Right lobe of liver (tissue), 6 donors: Measurements from ENCODE around the gene ANKRD44. TPM values are rescaled to one million over a fixed set of nuclear protein-coding genes. Genes with fewer than 3 reads are reported as not detected.
A peak's percentile ranks its signal among the peaks of the same experiment; 100 is the strongest.

Experiments used
- ATAC-seq, 4 donors: fragments of 200-7000 bp; cut with Tn5 transposase; one replicate each; pipeline ENCODE4 v1.9.1; 2020; ENCODE audit warnings: mild to moderate bottlenecking in 4 of 4, moderate library complexity in 4 of 4
- DNase-seq, 3 donors: peaks; one replicate each; pipeline ENCODE4 v3.0.0-alpha.2; 2020
- H3K27ac ChIP-seq, 3 donors: fragments of 200-600 bp; one replicate each; pipeline ENCODE4 v1.8.0; 2022
- H3K27me3 ChIP-seq, 2 donors: fragments of 200-600 bp; one replicate each; pipeline ENCODE4 v1.8.0; 2022
- H3K36me3 ChIP-seq, 4 donors: fragments of 200-600 bp; sonication (generic) in 1 of 4; one replicate each; pipeline versions ENCODE4 v1.5.1 to v1.8.0; 2017 to 2022; ENCODE audit warnings: control low read depth in 1 of 4
- H3K4me1 ChIP-seq, 4 donors: fragments of 200-600 bp; sonication (generic) in 1 of 4; one replicate each; pipeline versions ENCODE4 v1.5.1 to v1.8.0; 2017 to 2022; ENCODE audit warnings: control low read depth in 1 of 4
- H3K4me3 ChIP-seq, 3 donors: fragments of 200-600 bp; one replicate each; pipeline ENCODE4 v1.8.0; 2022
- H3K9me3 ChIP-seq, 4 donors: fragments of 200-600 bp; sonication (generic) in 1 of 4; one replicate each; pipeline versions ENCODE4 v1.5.1 to v1.8.0; 2017 to 2022; ENCODE audit warnings: control low read depth in 1 of 4
- POLR2A ChIP-seq: fragments of 450-650 bp; IDR thresholded peaks from one replicate; pipeline ENCODE4 v1.6.1; 2017; ENCODE audit warnings: antibody characterized with exemption, mild to moderate bottlenecking
- WGBS: methylation state at CpG from one replicate; pipeline ENCODE4 v1.1.6; 2018; ENCODE audit warnings: low coverage, low lambda C conversion rate; ENCODE audit not compliant: insufficient coverage; ENCODE audit errors: missing lambda C conversion rate; 5-methylcytosine and 5-hydroxymethylcytosine counted together
- intact Hi-C, 2 donors: fragments of 100-400 bp; cut with DNase I; formaldehyde crosslinking; loops; one replicate each; pipeline versions ENCODE4 v1.11.2 to v1.14.1; 2022
- total RNA-seq, 6 experiments: library from RNA; depleted of rRNA in 2 of 6; stranded (reverse); fragments of >200 nt in 2 of 6; fragmentation: NEBNext Ultra II Directional in 3 of 6; extraction: Animal tissue kit (Norgen Biotek cat#: 25700) in 3 of 6; gene quantifications; one replicate each; pipeline versions ENCODE4 v1.1.0 to v1.2.4, GENCODE V29; 2016 to 2023
- TF ChIP-seq, protein P1 (sequence below), 4 donors: fragments of 200-600 bp in 3 of 4; fragments of 450-650 bp in 1 of 4; IDR thresholded peaks; one replicate each; pipeline versions ENCODE4 v1.5.1 to v1.8.0; 2016 to 2022; ENCODE audit warnings: antibody characterized with exemption in 4 of 4, mild to moderate bottlenecking in 2 of 4
- donor health status: DM: no; HTN: yes; CAD: no.
- donor health status: DM: no; HTN: no; CAD: no.
- donor health status: DM: no; HTN: no; CAD: no.
- donor health status: DM: no; HTN: yes; CAD: no.
- donor health status: DM: no; HTN: yes; CAD: no.

ANKRD44 gene
- total RNA-seq, 6 experiments from 2014 or later: 7.9 to 19.5 (median 13.3) TPM

DNA sequence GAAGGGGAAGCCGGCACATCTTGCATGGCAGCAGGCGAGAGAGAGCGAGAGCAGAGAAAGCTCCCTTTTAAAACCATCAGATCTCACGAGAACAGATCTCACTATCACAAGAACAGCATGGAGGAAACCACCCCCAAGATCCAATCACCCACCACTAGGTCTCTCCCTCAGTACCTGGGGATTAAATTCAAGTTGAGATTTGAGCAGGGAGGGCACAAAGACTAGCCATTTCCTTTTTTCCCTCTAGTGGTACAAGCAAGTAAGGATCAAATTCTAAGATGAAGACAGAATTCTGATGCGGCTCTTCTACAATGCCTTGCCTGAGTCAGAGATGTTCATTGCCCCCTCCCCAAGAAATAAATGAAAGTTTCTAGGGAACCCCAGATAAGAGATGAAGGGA, 45.6 kb upstream of the ANKRD44 start:
- Histone ChIP-seq H3K9me3 (no peaks in the 10 kb centered on the region), H3K27me3 (no peaks in the 10 kb centered on the region), H3K4me1 (no peaks in the 10 kb centered on the region), H3K36me3 (no peaks in the 10 kb centered on the region), H3K27ac (no peak overlapping the region), H3K4me3 (no peak overlapping the region)
- intact Hi-C loops: no loop called here
- TF ChIP-seq POLR2A: no peak
- TF ChIP-seq, protein P1, sequence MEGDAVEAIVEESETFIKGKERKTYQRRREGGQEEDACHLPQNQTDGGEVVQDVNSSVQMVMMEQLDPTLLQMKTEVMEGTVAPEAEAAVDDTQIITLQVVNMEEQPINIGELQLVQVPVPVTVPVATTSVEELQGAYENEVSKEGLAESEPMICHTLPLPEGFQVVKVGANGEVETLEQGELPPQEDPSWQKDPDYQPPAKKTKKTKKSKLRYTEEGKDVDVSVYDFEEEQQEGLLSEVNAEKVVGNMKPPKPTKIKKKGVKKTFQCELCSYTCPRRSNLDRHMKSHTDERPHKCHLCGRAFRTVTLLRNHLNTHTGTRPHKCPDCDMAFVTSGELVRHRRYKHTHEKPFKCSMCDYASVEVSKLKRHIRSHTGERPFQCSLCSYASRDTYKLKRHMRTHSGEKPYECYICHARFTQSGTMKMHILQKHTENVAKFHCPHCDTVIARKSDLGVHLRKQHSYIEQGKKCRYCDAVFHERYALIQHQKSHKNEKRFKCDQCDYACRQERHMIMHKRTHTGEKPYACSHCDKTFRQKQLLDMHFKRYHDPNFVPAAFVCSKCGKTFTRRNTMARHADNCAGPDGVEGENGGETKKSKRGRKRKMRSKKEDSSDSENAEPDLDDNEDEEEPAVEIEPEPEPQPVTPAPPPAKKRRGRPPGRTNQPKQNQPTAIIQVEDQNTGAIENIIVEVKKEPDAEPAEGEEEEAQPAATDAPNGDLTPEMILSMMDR (IDR thresholded peaks at IDR 0.05): peak in 3 of 4 donors; percentile 5 to 23 (median 22)
- no peak for ATAC-seq
- WGBS: 69% methylated on average over 5 of the region's 5 CpGs
- no peak for DNase-seq

DNA sequence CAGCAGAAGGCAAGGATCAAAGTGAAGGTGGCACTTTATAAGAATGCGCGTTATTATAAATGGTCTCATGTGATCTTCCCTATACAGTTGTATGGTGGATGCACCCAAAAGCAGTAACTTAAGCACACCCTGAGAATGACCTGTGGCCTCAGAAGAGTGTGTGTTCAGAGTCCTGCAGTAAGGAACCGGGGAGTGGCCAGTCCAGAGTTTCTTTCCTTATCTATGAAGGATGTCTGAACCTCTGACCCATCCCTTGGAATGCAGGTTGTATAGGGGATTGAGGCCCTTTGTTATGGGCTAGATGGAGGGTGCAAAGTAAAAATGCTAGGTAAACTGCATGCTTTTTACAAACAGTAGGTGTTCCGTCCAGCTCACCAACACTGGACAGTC, 43.6 kb upstream of the ANKRD44 start:
- DNase-seq: no peak
- Histone ChIP-seq H3K4me1 (no peaks in the 10 kb centered on the region), H3K4me3 (no peak overlapping the region), H3K27me3 (no peaks in the 10 kb centered on the region), H3K27ac (no peak overlapping the region), H3K36me3 (no peaks in the 10 kb centered on the region), H3K9me3 (no peaks in the 10 kb centered on the region)
- intact Hi-C loops: no loop called here
- WGBS: 93% methylated on average over 4 of the region's 4 CpGs
- TF ChIP-seq, protein P1 (IDR thresholded peaks at IDR 0.05): no peak
- TF ChIP-seq POLR2A: no peak
- ATAC-seq: no peak

DNA sequence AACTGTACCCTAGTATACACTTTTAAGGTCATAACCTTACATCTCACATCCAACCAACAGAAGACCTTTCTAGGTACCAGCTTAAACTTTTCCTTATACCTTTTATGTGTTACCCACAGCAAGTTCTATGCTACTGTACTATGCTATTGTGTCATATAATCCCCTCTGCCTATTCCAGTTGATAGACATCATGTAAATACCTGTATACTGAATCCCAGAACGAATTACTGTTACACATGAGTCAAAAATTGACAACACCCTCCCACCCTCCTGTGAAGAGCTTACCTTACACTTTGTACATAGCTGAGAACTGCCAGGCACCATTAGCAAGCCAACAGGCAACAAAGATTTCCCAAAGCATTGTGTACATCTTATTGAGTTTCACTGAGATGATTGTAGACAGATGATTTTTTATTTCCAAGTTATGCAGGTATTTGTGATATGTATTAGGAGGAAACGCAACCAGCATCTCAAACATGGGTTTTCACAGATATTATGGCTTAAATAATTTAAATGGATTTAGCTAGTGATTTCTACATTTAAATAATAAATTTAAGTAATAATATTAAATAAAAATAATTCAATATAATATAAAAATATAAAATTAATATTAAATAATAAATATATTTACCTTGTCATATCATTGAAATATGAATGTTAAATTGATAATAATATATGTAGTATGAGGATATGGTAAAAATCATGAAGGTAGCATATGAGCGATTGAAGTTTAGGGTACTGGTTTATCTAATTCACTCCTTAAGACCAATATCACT, 43.0 kb upstream of the ANKRD44 start:
- Histone ChIP-seq H3K4me3 (no peak overlapping the region), H3K9me3 (no peaks in the 10 kb centered on the region), H3K4me1 (no peaks in the 10 kb centered on the region), H3K36me3 (no peaks in the 10 kb centered on the region), H3K27me3 (no peaks in the 10 kb centered on the region), H3K27ac (no peak overlapping the region)
- intact Hi-C loops: no loop called here
- 71% methylated on average over 3 of the region's 3 CpGs for WGBS
- DNase-seq (no peak), ATAC-seq (no peak)
- TF ChIP-seq, protein P1 (IDR thresholded peaks at IDR 0.05): no peak
- no peak for TF ChIP-seq POLR2A

DNA sequence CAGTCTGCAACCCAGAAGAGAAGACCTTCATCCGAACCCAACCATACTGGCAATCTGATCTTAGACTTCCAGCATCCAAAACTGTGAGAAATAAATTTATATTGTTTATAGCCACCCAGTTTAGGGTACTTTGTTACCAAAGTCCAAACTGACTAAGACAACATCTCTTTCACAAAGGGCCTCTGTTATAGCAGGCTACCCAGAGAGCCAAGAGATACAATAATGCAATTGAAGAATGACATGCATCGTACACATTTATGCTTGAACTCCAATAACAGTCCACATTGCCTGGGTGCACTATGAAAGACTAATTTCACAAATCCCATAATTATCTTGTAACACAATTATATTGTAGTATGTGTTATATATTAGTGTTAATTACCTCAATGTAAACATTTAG, 39.1 kb upstream of the ANKRD44 start:
- H3K4me1 ChIP-seq: no peaks in the 10 kb centered on the region
- WGBS: 88% methylated on average over 2 of the region's 2 CpGs
- H3K27ac ChIP-seq: no peak overlapping the region
- no peaks in the 10 kb centered on the region for H3K27me3 ChIP-seq
- no peak overlapping the region for H3K4me3 ChIP-seq
- H3K9me3 ChIP-seq: no peaks in the 10 kb centered on the region
- DNase-seq: no peak
- no peak for ATAC-seq
- intact Hi-C loops: no loop called here
- no peaks in the 10 kb centered on the region for H3K36me3 ChIP-seq
- TF ChIP-seq POLR2A: no peak
- TF ChIP-seq, protein P1 (IDR thresholded peaks at IDR 0.05): no peak
